ENCODE results near the gene FAM114A2. TPM values are rescaled to one million over a fixed set of nuclear protein-coding genes. Genes with fewer than 3 reads are reported as not detected.

FAM114A2 gene
- total and polyA plus RNA-seq, 11 donors: 6.1 to 39.0 (median 33.4) TPM

- ATAC-seq (no peak), DNase-seq (no peak)
- Histone ChIP-seq H3K27ac (no peak overlapping the region), H3K4me1 (no peaks in the 10 kb centered on the region), H3K9me3 (peaks cover 0 to 57% (median 33%) of the 10 kb centered on the region in 12 donors), H3K36me3 (no peaks in the 10 kb centered on the region), H3K27me3 (no peaks in the 10 kb centered on the region), H3K4me3 (no peak overlapping the region)
- WGBS, 4 donors: 88 to 93% (median 92%) methylated on average over 3 of the region's 3 CpGs
- intact Hi-C loops (cut with DNase I): no loop called here
- TF ChIP-seq POLR2A (IDR thresholded peaks at IDR 0.05): no peak
- TF ChIP-seq, protein P1, sequence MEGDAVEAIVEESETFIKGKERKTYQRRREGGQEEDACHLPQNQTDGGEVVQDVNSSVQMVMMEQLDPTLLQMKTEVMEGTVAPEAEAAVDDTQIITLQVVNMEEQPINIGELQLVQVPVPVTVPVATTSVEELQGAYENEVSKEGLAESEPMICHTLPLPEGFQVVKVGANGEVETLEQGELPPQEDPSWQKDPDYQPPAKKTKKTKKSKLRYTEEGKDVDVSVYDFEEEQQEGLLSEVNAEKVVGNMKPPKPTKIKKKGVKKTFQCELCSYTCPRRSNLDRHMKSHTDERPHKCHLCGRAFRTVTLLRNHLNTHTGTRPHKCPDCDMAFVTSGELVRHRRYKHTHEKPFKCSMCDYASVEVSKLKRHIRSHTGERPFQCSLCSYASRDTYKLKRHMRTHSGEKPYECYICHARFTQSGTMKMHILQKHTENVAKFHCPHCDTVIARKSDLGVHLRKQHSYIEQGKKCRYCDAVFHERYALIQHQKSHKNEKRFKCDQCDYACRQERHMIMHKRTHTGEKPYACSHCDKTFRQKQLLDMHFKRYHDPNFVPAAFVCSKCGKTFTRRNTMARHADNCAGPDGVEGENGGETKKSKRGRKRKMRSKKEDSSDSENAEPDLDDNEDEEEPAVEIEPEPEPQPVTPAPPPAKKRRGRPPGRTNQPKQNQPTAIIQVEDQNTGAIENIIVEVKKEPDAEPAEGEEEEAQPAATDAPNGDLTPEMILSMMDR (IDR thresholded peaks at IDR 0.05): no peak
Observed at GRCh38 chr5:153941265-153941664, 97.4 kb downstream of the FAM114A2 start.

Other genes starting within 250 kb of the FAM114A2 start
- 10 to 100 TPM; 25.1 to 52.0 (median 38.6) TPM for gene MFAP3, start 57 bp upstream of the FAM114A2 start, total RNA-seq
- 10 to 100 TPM in 1 of 2 donors, 1 to 10 TPM in 1; 2.3 to 38.7 TPM for gene MFAP3, start 57 bp upstream of the FAM114A2 start, polyA plus RNA-seq
- 10 to 100 TPM; 10.6 to 20.7 (median 14.6) TPM for gene GALNT10, start 151.8 kb upstream of the FAM114A2 start, total RNA-seq
- 10 to 100 TPM in 1 of 2 donors, 1 to 10 TPM in 1; 2.7 to 12.3 TPM for gene GALNT10, start 151.8 kb upstream of the FAM114A2 start, polyA plus RNA-seq

All from heart left ventricle (tissue), 16 donors.